NT2/D1 (cell line): ENCODE measurements around the gene KIF13A.

Experiments
- SUZ12 ChIP-seq: IDR thresholded peaks from 2 replicates; pipeline ENCODE4 v1.6.1; 2011; ENCODE audit not compliant: insufficient read length, insufficient read depth; ENCODE audit errors: extremely low read depth
- YY1 ChIP-seq: IDR thresholded peaks from 2 replicates; pipeline ENCODE4 v1.6.1; 2011; ENCODE audit not compliant: insufficient read length, insufficient read depth
- ZNF274 ChIP-seq: IDR thresholded peaks from 2 replicates; pipeline ENCODE4 v1.6.1; 2011; ENCODE audit warnings: mild to moderate bottlenecking, low read depth, low read length

DNA sequence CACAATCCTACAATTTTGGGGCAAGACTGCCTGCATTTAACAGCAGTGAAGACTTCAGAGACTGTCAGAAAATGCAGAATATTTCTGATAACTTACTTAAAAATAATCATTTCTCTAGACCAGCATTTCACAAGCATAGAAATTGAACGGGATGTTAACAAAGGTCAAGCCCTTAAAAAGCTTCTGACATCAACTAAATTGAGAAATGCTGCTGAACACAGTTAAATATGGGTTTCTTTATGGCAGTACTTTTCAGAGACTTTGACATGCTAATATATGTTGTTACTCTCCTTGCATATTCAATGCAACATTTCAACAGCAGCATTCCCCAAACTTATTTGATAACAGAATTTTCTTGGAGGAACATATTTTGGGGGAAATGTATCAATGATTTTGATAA is 84.5 kb downstream of the KIF13A start:
- no peak for TF ChIP-seq YY1
- TF ChIP-seq SUZ12: no peak
- no peak for TF ChIP-seq ZNF274
